ENCODE measurements around the gene OR2AE1. TPM values are rescaled to one million over a fixed set of nuclear protein-coding genes. Genes with fewer than 3 reads are reported as not detected.
A peak's percentile ranks its signal among the peaks of the same experiment; 100 is the strongest.

Gene OR2AE1
- total and polyA plus RNA-seq, 9 of the 15 experiments (the other 6 are each of a cell fraction or from before 2014, with no cell fraction given), result 0.27 TPM; not detected in 8

DNA sequence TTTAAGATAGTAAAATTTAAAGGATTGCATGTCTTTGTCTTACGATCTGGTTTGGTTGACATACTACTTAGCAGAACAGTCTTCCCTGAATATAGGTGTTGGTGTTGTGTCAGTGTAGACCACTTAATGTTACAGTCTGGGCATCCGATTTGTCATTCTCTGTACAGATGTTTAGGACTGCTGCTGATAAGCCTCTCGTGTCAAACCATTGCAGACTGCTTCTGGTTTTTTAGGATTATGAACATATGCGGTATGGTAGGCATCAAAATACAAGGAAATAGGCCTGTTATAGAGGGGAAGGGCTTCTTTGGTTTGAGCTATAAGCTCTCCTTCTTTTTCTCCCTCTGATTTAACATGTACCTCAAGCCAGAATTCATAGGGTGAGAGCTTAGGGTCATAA lies 41.6 kb downstream of the OR2AE1 start (continued):
- TF ChIP-seq, protein P1, sequence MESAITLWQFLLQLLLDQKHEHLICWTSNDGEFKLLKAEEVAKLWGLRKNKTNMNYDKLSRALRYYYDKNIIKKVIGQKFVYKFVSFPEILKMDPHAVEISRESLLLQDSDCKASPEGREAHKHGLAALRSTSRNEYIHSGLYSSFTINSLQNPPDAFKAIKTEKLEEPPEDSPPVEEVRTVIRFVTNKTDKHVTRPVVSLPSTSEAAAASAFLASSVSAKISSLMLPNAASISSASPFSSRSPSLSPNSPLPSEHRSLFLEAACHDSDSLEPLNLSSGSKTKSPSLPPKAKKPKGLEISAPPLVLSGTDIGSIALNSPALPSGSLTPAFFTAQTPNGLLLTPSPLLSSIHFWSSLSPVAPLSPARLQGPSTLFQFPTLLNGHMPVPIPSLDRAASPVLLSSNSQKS (CRISPR knock-in tag; IDR thresholded peaks at IDR 0.05), result no peak
- TF ChIP-seq DIDO1 (tag; IDR thresholded peaks at IDR 0.05; ENCODE audit: low read depth) (0 out of 2 replicates have a peak, but pooled peaks have one; percentile 42), ZNF224 (CRISPR knock-in tag; IDR thresholded peaks at IDR 0.05) (no peak), TBL1XR1 (IDR thresholded peaks at IDR 0.05; ENCODE audit: low read length in 2 of 2) (peak; percentile 95 to 98), ZKSCAN8 (CRISPR knock-in tag; IDR thresholded peaks at IDR 0.05) (no peak), JUNB (CRISPR knock-in tag; conservative IDR thresholded peaks at IDR 0.05) (no peak), ZNF175 (CRISPR knock-in tag; IDR thresholded peaks at IDR 0.05; ENCODE audit: low read depth) (peak; percentile 80; the same call in 1 of the 2 replicates), GATAD2A (IDR thresholded peaks at IDR 0.05) (peak; percentile 96; the same call in 1 of the 2 replicates), ZNF609 (CRISPR knock-in tag; IDR thresholded peaks at IDR 0.05; ENCODE audit: borderline replicate concordance) (peak; percentile 69; the same call in 1 of the 2 replicates), HNRNPUL1 (IDR thresholded peaks at IDR 0.05; ENCODE audit: low read length) (no peak), HMGN3 (IDR thresholded peaks at IDR 0.05; ENCODE audit: borderline replicate concordance, extremely low read depth, insufficient read length, low read depth, low read length) (peak; percentile 62), ZFX (CRISPR knock-in tag; IDR thresholded peaks at IDR 0.05) (no peak), NEUROD1 (IDR thresholded peaks at IDR 0.05; ENCODE audit: borderline replicate concordance, low read depth, low read length, partially characterized antibody) (peak; percentile 75), ELF1 (tag; IDR thresholded peaks at IDR 0.05) (peak; percentile 44; the same call in 1 of the 2 replicates), HES1 (IDR thresholded peaks at IDR 0.05; ENCODE audit: low read depth) (peak; percentile 76; the same call in 1 of the 2 replicates)
- TF ChIP-seq, protein P2, sequence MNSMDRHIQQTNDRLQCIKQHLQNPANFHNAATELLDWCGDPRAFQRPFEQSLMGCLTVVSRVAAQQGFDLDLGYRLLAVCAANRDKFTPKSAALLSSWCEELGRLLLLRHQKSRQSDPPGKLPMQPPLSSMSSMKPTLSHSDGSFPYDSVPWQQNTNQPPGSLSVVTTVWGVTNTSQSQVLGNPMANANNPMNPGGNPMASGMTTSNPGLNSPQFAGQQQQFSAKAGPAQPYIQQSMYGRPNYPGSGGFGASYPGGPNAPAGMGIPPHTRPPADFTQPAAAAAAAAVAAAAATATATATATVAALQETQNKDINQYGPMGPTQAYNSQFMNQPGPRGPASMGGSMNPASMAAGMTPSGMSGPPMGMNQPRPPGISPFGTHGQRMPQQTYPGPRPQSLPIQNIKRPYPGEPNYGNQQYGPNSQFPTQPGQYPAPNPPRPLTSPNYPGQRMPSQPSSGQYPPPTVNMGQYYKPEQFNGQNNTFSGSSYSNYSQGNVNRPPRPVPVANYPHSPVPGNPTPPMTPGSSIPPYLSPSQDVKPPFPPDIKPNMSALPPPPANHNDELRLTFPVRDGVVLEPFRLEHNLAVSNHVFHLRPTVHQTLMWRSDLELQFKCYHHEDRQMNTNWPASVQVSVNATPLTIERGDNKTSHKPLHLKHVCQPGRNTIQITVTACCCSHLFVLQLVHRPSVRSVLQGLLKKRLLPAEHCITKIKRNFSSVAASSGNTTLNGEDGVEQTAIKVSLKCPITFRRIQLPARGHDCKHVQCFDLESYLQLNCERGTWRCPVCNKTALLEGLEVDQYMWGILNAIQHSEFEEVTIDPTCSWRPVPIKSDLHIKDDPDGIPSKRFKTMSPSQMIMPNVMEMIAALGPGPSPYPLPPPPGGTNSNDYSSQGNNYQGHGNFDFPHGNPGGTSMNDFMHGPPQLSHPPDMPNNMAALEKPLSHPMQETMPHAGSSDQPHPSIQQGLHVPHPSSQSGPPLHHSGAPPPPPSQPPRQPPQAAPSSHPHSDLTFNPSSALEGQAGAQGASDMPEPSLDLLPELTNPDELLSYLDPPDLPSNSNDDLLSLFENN (IDR thresholded peaks at IDR 0.05; ENCODE audit: low read depth in 2 of 2, low read length in 2 of 2), result peak in 1 of 2 experiments; percentile 97; a peak in 2 of 4 replicates
- TF ChIP-seq, protein P3, sequence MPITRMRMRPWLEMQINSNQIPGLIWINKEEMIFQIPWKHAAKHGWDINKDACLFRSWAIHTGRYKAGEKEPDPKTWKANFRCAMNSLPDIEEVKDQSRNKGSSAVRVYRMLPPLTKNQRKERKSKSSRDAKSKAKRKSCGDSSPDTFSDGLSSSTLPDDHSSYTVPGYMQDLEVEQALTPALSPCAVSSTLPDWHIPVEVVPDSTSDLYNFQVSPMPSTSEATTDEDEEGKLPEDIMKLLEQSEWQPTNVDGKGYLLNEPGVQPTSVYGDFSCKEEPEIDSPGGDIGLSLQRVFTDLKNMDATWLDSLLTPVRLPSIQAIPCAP (CRISPR knock-in tag; IDR thresholded peaks at IDR 0.05; ENCODE audit: borderline replicate concordance), result no peak

Data from K562 (cell line).